Neural progenitor cell (in vitro differentiated cells): ENCODE measurements around the gene CNTNAP2. TPM values are rescaled to one million over a fixed set of nuclear protein-coding genes. Genes with fewer than 3 reads are reported as not detected.

Source experiments
- DNase-seq: peaks from one replicate; pipeline ENCODE4 v3.0.0-alpha.2; 2016; ENCODE audit warnings: low spot score
- H2AFZ ChIP-seq: fragments of 200-600 bp; sonication (generic); replicated peaks from 2 replicates; pipeline ENCODE4 v1.6.1; 2016; ENCODE audit warnings: antibody characterized with exemption
- H3F3A ChIP-seq: fragments of 200-600 bp; sonication (generic); 2 replicates; pipeline ENCODE4 v1.6.1; 2016; ENCODE audit warnings: antibody characterized with exemption, low read depth
- H3K27ac ChIP-seq: fragments of 200-600 bp; sonication (generic); 2 replicates; pipeline ENCODE4 v1.5.1; 2016; ENCODE audit warnings: mild to moderate bottlenecking
- H3K27me3 ChIP-seq: fragments of 200-600 bp; sonication (generic); 2 replicates; pipeline ENCODE4 v1.6.1; 2016; ENCODE audit warnings: mild to moderate bottlenecking, moderate library complexity
- H3K36me3 ChIP-seq: fragments of 200-600 bp; sonication (generic); 2 replicates; pipeline ENCODE4 v1.5.1; 2016
- H3K4me1 ChIP-seq: fragments of 200-600 bp; sonication (generic); 2 replicates; pipeline ENCODE4 v1.6.1; 2016; ENCODE audit warnings: mixed run types
- H3K4me2 ChIP-seq: fragments of 200-600 bp; sonication (generic); 2 replicates; pipeline ENCODE4 v1.6.1; 2016
- H3K4me3 ChIP-seq: fragments of 200-600 bp; sonication (generic); 2 replicates; pipeline ENCODE4 v1.5.1; 2016
- H3K79me2 ChIP-seq: fragments of 200-600 bp; sonication (generic); 2 replicates; pipeline ENCODE4 v1.6.1; 2016; ENCODE audit warnings: low read depth
- H3K9ac ChIP-seq: fragments of 200-600 bp; sonication (generic); 2 replicates; pipeline ENCODE4 v1.6.1; 2016
- H3K9me3 ChIP-seq: fragments of 200-600 bp; sonication (generic); 2 replicates; pipeline ENCODE4 v1.5.1; 2016; ENCODE audit warnings: low read depth
- H4K20me1 ChIP-seq: fragments of 200-600 bp; sonication (generic); 2 replicates; pipeline ENCODE4 v1.6.1; 2016; ENCODE audit warnings: low read depth
- H3K27ac Mint-ChIP-seq: 3 replicates; pipeline ENCODE4 v1.8.0; 2021; ENCODE audit warnings: mixed read lengths
- H3K27me3 Mint-ChIP-seq: 2 replicates; pipeline ENCODE4 v1.8.0; 2022; ENCODE audit warnings: low read depth, mild to moderate bottlenecking, inconsistent platforms, moderate library complexity, mixed read lengths; ENCODE audit not compliant: insufficient read depth
- H3K36me3 Mint-ChIP-seq: 3 replicates; pipeline ENCODE4 v1.8.0; 2021; ENCODE audit warnings: mixed read lengths
- H3K4me1 Mint-ChIP-seq: 3 replicates; pipeline ENCODE4 v1.8.0; 2021; ENCODE audit warnings: mixed read lengths
- H3K4me3 Mint-ChIP-seq: 3 replicates; pipeline ENCODE4 v1.8.0; 2021; ENCODE audit warnings: mild to moderate bottlenecking, moderate library complexity, mixed read lengths
- H3K9me3 Mint-ChIP-seq: 3 replicates; pipeline ENCODE4 v1.8.0; 2020; ENCODE audit warnings: mixed read lengths
- CTCF ChIP-seq: fragments of 200-600 bp; sonication (generic); IDR thresholded peaks from 2 replicates; pipeline ENCODE4 v1.5.1; 2017; ENCODE audit warnings: antibody characterized with exemption, mild to moderate bottlenecking
- EZH2 ChIP-seq: fragments of 200-600 bp; sonication (generic); IDR thresholded peaks from 2 replicates; pipeline ENCODE4 v1.6.1; 2017; ENCODE audit warnings: antibody characterized with exemption, mild to moderate bottlenecking, moderate library complexity
- EZH2phosphoT487 ChIP-seq: fragments of 200-600 bp; sonication (generic); IDR thresholded peaks from 2 replicates; pipeline ENCODE4 v1.6.1; 2017; ENCODE audit warnings: antibody characterized with exemption
- total RNA-seq: library from RNA; depleted of rRNA; stranded (reverse); fragments of >200 nt; gene quantifications from 2 replicates; pipeline ENCODE4 v1.2.3, GENCODE V29; 2015; ENCODE audit warnings: low replicate concordance

CNTNAP2 gene
- total RNA-seq, 1 donor from 2014 or later: 126 TPM

GRCh38 chr7:147400221-147400689 lies 1283.7 kb downstream of the CNTNAP2 start:
- Histone ChIP-seq H3K36me3 (no peaks in the 10 kb centered on the region), H3K9me3 (no peaks in the 10 kb centered on the region), H3K79me2 (no peaks in the 10 kb centered on the region), H2AFZ (no peak overlapping the region), H3F3A (no peaks in the 10 kb centered on the region), H3K4me2 (no peak overlapping the region), H3K4me1 (no peaks in the 10 kb centered on the region), H3K9ac (no peak overlapping the region), H3K27ac (no peak overlapping the region), H3K4me3 (no peak overlapping the region), H3K27me3 (no peaks in the 10 kb centered on the region), H4K20me1 (no peaks in the 10 kb centered on the region)
- Mint-ChIP-seq H3K27ac (no peak overlapping the region), H3K36me3 (no peaks in the 10 kb centered on the region), H3K4me3 (no peak overlapping the region), H3K4me1 (no peaks in the 10 kb centered on the region), H3K27me3 (no peaks in the 10 kb centered on the region), H3K9me3 (peaks cover 7% of the 10 kb centered on the region)
- TF ChIP-seq EZH2phosphoT487 (no peak), CTCF (no peak), EZH2 (no peak)
- DNase-seq: no peak

GRCh38 chr7:147400925-147401324 lies 1284.3 kb downstream of the CNTNAP2 start:
- no peak overlapping the region for H2AFZ ChIP-seq
- no peak overlapping the region for H3K27ac ChIP-seq
- no peaks in the 10 kb centered on the region for H3K9me3 ChIP-seq
- H3K79me2 ChIP-seq: no peaks in the 10 kb centered on the region
- H3K4me2 ChIP-seq: no peak overlapping the region
- H3K9me3 Mint-ChIP-seq: peaks cover 7% of the 10 kb centered on the region
- H3K4me3 ChIP-seq: no peak overlapping the region
- no peak overlapping the region for H3K4me3 Mint-ChIP-seq
- no peaks in the 10 kb centered on the region for H3K36me3 Mint-ChIP-seq
- no peaks in the 10 kb centered on the region for H3F3A ChIP-seq
- no peaks in the 10 kb centered on the region for H3K4me1 ChIP-seq
- no peak for DNase-seq
- no peaks in the 10 kb centered on the region for H3K36me3 ChIP-seq
- no peaks in the 10 kb centered on the region for H3K4me1 Mint-ChIP-seq
- no peak for TF ChIP-seq EZH2
- TF ChIP-seq CTCF: no peak
- TF ChIP-seq EZH2phosphoT487: no peak
- no peak overlapping the region for H3K9ac ChIP-seq
- H3K27me3 ChIP-seq: no peaks in the 10 kb centered on the region
- no peak overlapping the region for H3K27ac Mint-ChIP-seq
- H4K20me1 ChIP-seq: no peaks in the 10 kb centered on the region
- H3K27me3 Mint-ChIP-seq: no peaks in the 10 kb centered on the region

GRCh38 chr7:147405621-147406020 lies 1289.0 kb downstream of the CNTNAP2 start:
- Histone ChIP-seq H3K27me3 (no peaks in the 10 kb centered on the region), H3K4me1 (no peaks in the 10 kb centered on the region), H3K4me2 (no peak overlapping the region), H3K9me3 (no peaks in the 10 kb centered on the region), H3K27ac (no peak overlapping the region), H2AFZ (no peak overlapping the region), H3F3A (no peaks in the 10 kb centered on the region), H3K79me2 (no peaks in the 10 kb centered on the region), H4K20me1 (no peaks in the 10 kb centered on the region), H3K4me3 (no peak overlapping the region), H3K36me3 (no peaks in the 10 kb centered on the region), H3K9ac (no peak overlapping the region)
- no peak for DNase-seq
- no peak overlapping the region for H3K4me3 Mint-ChIP-seq
- H3K36me3 Mint-ChIP-seq: no peaks in the 10 kb centered on the region
- peaks cover 5% of the 10 kb centered on the region for H3K27me3 Mint-ChIP-seq
- H3K27ac Mint-ChIP-seq: no peak overlapping the region
- no peak for TF ChIP-seq EZH2phosphoT487
- TF ChIP-seq CTCF: no peak
- no peak for TF ChIP-seq EZH2
- no peaks in the 10 kb centered on the region for H3K4me1 Mint-ChIP-seq
- peaks cover 9% of the 10 kb centered on the region for H3K9me3 Mint-ChIP-seq
